Measurements from ENCODE around the gene CAVIN3. TPM values are rescaled to one million over a fixed set of nuclear protein-coding genes. Genes with fewer than 3 reads are reported as not detected.
A peak's percentile ranks its signal among the peaks of the same experiment; 100 is the strongest.

CAVIN3 gene
- total and polyA plus RNA-seq, 2 of the 4 experiments (the other 2 are of a cell fraction) = 112 to 185 TPM

DNA sequence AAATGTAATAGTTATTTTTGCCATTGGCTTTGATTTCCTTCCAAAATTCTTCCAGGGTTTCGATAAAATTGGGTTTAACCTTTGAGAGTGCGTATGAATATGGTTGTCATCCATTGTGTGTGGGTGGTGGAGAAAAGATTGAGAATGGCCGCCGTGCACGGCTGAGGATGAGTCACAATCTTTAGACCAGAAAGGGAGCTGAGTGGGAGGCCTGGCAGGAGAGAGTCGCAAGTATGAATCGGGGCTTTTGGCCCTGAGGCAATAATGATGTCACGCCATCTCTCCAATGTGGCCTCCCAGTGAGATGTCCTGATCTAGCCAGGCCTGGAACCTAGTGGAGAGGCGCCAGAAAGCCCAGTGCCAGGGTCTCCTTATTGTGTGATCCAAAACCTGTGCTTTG, 36.9 kb upstream of the CAVIN3 start:
- H4K20me1 ChIP-seq (ENCODE audit: insufficient read depth, low read length) = no peaks in the 10 kb centered on the region
- H3K9me3 ChIP-seq (ENCODE audit: control insufficient read depth, insufficient read depth, low read length) = no peaks in the 10 kb centered on the region
- no peak overlapping the region for H3K9ac ChIP-seq (ENCODE audit: low read depth, low read length)
- peak; percentile 84 for ATAC-seq (ENCODE audit: low read depth)
- peak overlapping the region; percentile 27 for H2BK20ac ChIP-seq (ENCODE audit: low read depth, low read length)
- H4K8ac ChIP-seq (ENCODE audit: low read depth in 2 of 2, low read length in 2 of 2) = peak overlapping the region; percentile 28 to 78
- H3K36me3 ChIP-seq (ENCODE audit: control insufficient read depth, insufficient read depth, low read length) = no peaks in the 10 kb centered on the region
- H3K14ac ChIP-seq (replicated peaks; ENCODE audit: low read depth, low read length) = peak overlapping the region; percentile 29
- TF ChIP-seq MAFK (IDR thresholded peaks at IDR 0.05; ENCODE audit: low read depth, low read length) (no peak), FOS (IDR thresholded peaks at IDR 0.05; ENCODE audit: low read depth, low read length) (peak; percentile 90), BHLHE40 (IDR thresholded peaks at IDR 0.05; ENCODE audit: low read depth, low read length) (peak; percentile 40; the same call in 1 of the 2 replicates), NFE2L2 (IDR thresholded peaks at IDR 0.05; ENCODE audit: low read depth, low read length) (peak; percentile 45; the same call in 1 of the 2 replicates), CEBPB (IDR thresholded peaks at IDR 0.05; ENCODE audit: low read depth, low read length) (peak; percentile 81), USF2 (IDR thresholded peaks at IDR 0.05; ENCODE audit: low read depth, low read length) (no peak)
- dilution Hi-C loops (cut with HindIII; ENCODE audit: low sequenced_read_pairs, unreplicated experiment) = no loop called here
- intact Hi-C loops (cut with micrococcal nuclease) = no loop called here
- ChIA-PET CTCF (interaction anchor here (0.6 to 1.8 kb wide), 5 partner anchors 22 to 847 kb away, joined by 3 to 5 read pairs (median 3); no protein-coding TSS in a partner anchor), POLR2A (ENCODE audit: unreplicated experiment) (interaction anchor here (0.6 kb wide), 1 partner anchor 35 kb away, joined by 6 read pairs; no protein-coding TSS in a partner anchor)
- DNase-seq = peak; percentile 95
- H3K18ac ChIP-seq (ENCODE audit: low read depth, low read length) = peak overlapping the region; percentile 56; the same call in 1 of the 2 replicates
- WGBS, 2 experiments (ENCODE audit: extremely low coverage in 2 of 2, insufficient read length in 1 of 2) = 0% methylated on average over 3 of the region's 9 CpGs; no CpG with 5 or more reads in 1 of the 2 experiments
- H3K23ac ChIP-seq (ENCODE audit: low read depth, low read length) = peak overlapping the region; percentile 55; the same call in 1 of the 2 replicates
- H2AFZ ChIP-seq (replicated peaks; ENCODE audit: low read length, poor library complexity) = peak overlapping the region; percentile 65
- H2BK120ac ChIP-seq (ENCODE audit: low read depth, low read length) = peak overlapping the region; percentile 59
- no peak overlapping the region for H2BK15ac ChIP-seq (ENCODE audit: low read depth, low read length)
- H2BK5ac ChIP-seq (ENCODE audit: low read depth, low read length, poor library complexity, severe bottlenecking) = peak overlapping the region; percentile 47
- peak overlapping the region; percentile 16 for H4K91ac ChIP-seq (ENCODE audit: insufficient read depth, low read depth, low read length)
- no peak overlapping the region for H2AK5ac ChIP-seq (ENCODE audit: low read depth, low read length)
- peaks cover 13% of the 10 kb centered on the region for H3K4me1 ChIP-seq (ENCODE audit: control insufficient read depth, insufficient read depth, low read length)
- H3K4me2 ChIP-seq (ENCODE audit: low read depth, low read length) = peak overlapping the region; percentile 55
- peak overlapping the region; percentile 52; the same call in 1 of the 2 replicates for H4K5ac ChIP-seq (ENCODE audit: low read depth, low read length)
- no peaks in the 10 kb centered on the region for H3K27me3 ChIP-seq (ENCODE audit: control insufficient read depth, insufficient read depth, low read length)
- H3K79me1 ChIP-seq (ENCODE audit: low read depth in 1 of 2, low read length in 2 of 2) = no peaks in the 10 kb centered on the region
- peaks cover 7% of the 10 kb centered on the region for H3K9me1 ChIP-seq (ENCODE audit: insufficient read depth, low read length)
- H3K27ac ChIP-seq (ENCODE audit: insufficient read depth, low read length) = no peak overlapping the region
- H3K4ac ChIP-seq (ENCODE audit: low read depth, low read length) = peak overlapping the region; percentile 43; the same call in 1 of the 2 replicates
- H3K56ac ChIP-seq (ENCODE audit: extremely low read depth, insufficient read depth, low read length) = no peak overlapping the region; the same call in 1 of the 2 replicates
- no TSS peak for BruUV-seq (replicated peaks)
- no peak overlapping the region for H2AK9ac ChIP-seq (replicated peaks; ENCODE audit: low read depth, low read length, poor library complexity)
- no peak overlapping the region for H3K4me3 ChIP-seq (ENCODE audit: insufficient read depth, low read depth, low read length)
- in situ Hi-C loops (cut with MboI; ENCODE audit: low sequenced_read_pairs) = loop anchor here (10.0 to 25.0 kb wide), 2 partner anchors 332 to 670 kb away; partner anchors contain the start of genes TRIM22 and TRIM5
